ENCODE measurements around the gene NUDT19. TPM values are rescaled to one million over a fixed set of nuclear protein-coding genes. Genes with fewer than 3 reads are reported as not detected.
"Not testable (repeated sequence)": the region's sequence is repeated elsewhere in the genome, so short reads cannot be mapped to it uniquely, and the experiment has no call there.

The NUDT19 gene
- polyA plus RNA-seq, 1 donor from 2014 or later: 3.1 TPM

DNA sequence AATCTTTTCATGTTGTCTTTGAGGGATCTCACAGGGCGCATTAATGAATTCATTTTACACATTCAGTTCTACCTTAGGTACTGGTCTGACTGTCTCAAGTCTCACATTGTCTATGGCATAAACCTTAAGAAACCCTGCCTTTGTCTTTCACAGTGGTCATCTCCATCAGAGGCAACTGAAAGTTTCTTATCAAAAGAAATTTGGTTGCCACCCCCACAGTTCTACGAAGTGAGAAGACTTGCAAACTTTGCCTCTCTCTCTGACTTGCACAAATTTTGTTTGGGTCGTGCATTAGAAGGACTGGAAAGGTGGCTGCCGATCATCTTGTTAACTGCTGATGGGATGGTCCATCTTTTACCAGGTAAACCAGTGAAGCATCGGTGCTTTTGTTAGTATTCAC is 17.4 kb downstream of the NUDT19 start:
- H3K27ac Mint-ChIP-seq: no peak overlapping the region
- no peaks in the 10 kb centered on the region for H3K27me3 Mint-ChIP-seq
- peaks cover 0 to 4% (median 0%) of the 10 kb centered on the region in 3 donors for H3K9me3 Mint-ChIP-seq
- H3K36me3 Mint-ChIP-seq: peaks cover 11% of the 10 kb centered on the region
- peaks cover 0 to 4% (median 3%) of the 10 kb centered on the region in 3 donors for H3K4me1 Mint-ChIP-seq
- H3K4me3 Mint-ChIP-seq: no peak overlapping the region

DNA sequence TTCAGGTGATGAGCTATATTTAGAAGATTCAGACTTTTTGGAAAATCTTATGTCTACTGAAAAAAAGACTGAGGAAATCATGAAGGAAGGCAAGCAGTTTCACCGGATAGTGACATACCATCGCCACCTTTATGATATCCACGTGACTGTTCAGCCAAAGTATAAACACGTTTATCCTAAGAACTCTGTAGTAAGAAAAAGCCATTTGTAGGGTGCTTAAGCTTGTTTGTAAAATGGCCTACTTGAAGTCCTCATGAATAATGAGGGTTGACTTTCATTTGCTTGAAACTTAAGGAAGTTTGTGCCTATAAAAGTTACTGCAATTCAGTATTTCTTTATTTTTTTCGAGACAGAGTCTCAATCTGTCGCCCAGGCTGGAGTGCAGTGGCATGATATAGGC is 20.1 kb downstream of the NUDT19 start:
- Mint-ChIP-seq H3K36me3 (peaks cover 11% of the 10 kb centered on the region), H3K27ac (no peak overlapping the region), H3K27me3 (no peaks in the 10 kb centered on the region), H3K4me3 (no peak overlapping the region), H3K4me1 (peaks cover 0 to 3% (median 2%) of the 10 kb centered on the region in 3 donors), H3K9me3 (no peaks in the 10 kb centered on the region)

DNA sequence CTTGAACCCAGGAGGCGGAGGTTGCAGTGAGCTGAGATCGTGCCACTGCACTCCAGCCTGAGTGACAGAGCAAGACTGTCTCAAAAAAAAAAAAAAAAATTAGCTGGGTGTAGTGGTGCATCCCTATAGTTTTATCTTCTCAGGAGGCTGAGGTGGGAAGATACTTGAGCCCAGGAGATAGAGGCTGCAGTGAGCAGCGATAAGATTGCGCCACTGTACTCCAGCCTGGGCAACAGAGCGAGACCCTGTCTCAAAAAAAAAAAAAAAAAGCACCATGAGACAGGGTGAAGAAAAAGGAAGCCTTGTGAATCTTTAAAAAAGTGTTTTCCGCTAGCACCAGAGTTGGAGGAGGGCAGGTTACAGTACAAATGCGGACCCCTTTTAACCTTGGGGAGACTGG is 24.6 kb downstream of the NUDT19 start:
- H3K4me1 Mint-ChIP-seq, H3K9me3 Mint-ChIP-seq, H3K27me3 Mint-ChIP-seq, H3K36me3 Mint-ChIP-seq, H3K4me3 Mint-ChIP-seq, H3K27ac Mint-ChIP-seq: not testable (repeated sequence)

DNA sequence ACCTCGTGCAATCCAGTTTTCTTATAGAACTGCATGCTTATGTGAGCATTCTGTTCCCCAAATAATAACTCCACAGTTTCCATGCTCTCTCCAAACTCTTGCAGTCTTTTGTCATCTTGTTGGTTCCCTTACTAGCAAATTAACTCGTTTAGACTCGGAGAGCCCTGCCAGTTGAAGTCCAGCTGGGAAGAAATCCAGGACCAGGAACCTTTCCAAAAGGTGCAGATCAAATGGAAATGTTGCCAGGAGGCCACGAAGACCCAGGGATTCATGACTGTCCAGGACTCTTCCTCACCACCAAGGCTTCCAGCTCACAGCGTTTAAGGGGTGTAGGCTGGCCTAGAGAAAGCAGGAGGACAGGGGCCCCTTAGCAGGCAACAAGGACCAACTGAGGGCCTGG is 25.9 kb downstream of the NUDT19 start:
- no peak overlapping the region for H3K27ac Mint-ChIP-seq

DNA sequence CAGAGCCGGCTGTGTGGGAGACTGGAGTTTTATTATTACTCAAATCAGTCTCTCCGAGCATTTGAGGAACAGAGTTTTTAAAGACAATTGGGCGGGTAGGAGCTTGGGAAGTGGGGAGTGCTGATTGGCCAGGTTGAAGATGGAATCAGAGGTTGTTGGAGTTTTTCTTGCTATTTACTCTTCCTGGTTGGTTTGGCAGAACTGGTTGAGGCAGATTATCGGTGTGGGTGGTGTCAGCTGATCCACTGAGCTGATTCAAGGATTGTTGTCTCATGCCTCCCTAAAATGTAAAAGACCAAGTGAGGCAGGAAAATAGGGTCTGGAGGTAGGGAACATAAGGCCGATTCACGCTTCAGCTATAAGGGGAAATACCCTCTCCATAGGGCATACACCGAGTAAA is 26.7 kb downstream of the NUDT19 start:
- no peak overlapping the region for H3K27ac Mint-ChIP-seq

More for the DNA sequence above, 25.9 kb downstream of the NUDT19 start:
- no peaks in the 10 kb centered on the region for H3K27me3 Mint-ChIP-seq
- H3K4me1 Mint-ChIP-seq: no peaks in the 10 kb centered on the region
- H3K9me3 Mint-ChIP-seq: no peaks in the 10 kb centered on the region
- peaks cover 8% of the 10 kb centered on the region for H3K36me3 Mint-ChIP-seq
- H3K4me3 Mint-ChIP-seq: no peak overlapping the region

DNA sequence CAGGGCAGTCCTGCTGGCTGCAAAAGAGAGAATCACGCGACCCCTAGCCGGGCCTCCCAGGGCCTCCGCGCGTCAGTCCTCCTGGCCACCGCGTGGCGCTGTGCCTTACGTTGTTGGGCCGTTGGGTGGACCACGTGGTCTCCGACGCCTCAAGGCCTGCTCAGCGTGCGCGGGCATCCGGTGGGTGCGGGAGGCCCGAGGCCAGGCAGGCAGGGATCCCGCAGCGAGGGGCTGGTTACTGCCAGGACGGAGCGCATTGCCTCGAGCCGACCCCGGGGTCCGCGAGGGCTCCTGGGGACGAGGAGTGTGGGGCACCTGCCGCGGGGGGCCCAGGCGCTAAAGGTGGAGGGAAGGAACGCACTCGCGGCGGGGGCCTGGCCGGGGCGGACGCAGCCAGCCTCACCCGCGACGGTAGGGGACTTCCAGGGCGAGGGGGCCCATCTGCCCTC is 28.0 kb downstream of the NUDT19 start, which contains the start of gene TDRD12:
Gene TDRD12, plus strand, starts transcription at position 157 of the 449 bp plus-strand sequence. CDS start 306 bp downstream, outside the sequence.
- no peak within 1 kb of the TSS for H3K27ac Mint-ChIP-seq
- H3K27me3 Mint-ChIP-seq: no peaks in the 10 kb centered on the region
- H3K36me3 Mint-ChIP-seq: peaks cover 2% of the 10 kb centered on the region
- no peaks in the 10 kb centered on the region for H3K4me1 Mint-ChIP-seq
- no peaks in the 10 kb centered on the region for H3K9me3 Mint-ChIP-seq
- H3K4me3 Mint-ChIP-seq: no peak within 1 kb of the TSS

More for the DNA sequence above, 26.7 kb downstream of the NUDT19 start:
- Mint-ChIP-seq H3K4me3 (no peak overlapping the region), H3K36me3 (peaks cover 6% of the 10 kb centered on the region), H3K9me3 (no peaks in the 10 kb centered on the region), H3K4me1 (no peaks in the 10 kb centered on the region), H3K27me3 (no peaks in the 10 kb centered on the region)

DNA sequence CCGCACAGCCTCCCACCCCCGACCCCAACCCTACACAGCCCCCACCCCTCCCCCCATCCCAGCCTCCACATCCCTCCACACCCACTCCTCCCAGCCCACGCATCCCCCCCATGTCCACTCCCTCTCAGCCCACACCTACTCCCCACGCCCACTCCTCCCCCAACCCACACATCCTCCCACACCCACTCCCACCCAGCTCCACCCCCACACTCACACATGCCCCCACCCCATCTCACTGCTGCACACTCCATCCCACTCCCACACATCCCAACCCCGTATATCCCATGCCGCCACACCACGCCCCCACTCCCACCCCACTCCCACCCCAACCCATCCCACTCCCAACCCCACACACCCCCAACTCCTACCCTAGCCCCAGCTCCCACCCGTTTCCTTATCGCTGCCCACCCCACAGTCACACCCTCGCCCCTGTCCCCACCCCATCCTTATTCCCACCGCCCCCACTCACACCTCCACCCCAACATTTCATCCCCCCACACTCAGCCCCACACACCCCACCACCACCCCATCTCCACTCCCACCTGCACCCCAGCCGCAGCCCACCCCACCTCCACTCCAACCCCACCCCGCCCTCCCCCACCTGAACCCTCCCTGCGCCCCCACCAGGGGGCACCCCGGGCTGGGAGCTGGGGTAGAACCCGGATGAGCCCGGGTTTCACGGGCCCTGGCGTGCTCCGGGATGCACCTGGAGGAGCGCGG is 28.8 kb downstream of the NUDT19 start:
- no peaks in the 10 kb centered on the region for H3K9me3 Mint-ChIP-seq
- no peaks in the 10 kb centered on the region for H3K4me1 Mint-ChIP-seq
- no peaks in the 10 kb centered on the region for H3K27me3 Mint-ChIP-seq
- H3K4me3 Mint-ChIP-seq: no peak overlapping the region
- H3K36me3 Mint-ChIP-seq: peaks cover 2% of the 10 kb centered on the region
- H3K27ac Mint-ChIP-seq: no peak overlapping the region

DNA sequence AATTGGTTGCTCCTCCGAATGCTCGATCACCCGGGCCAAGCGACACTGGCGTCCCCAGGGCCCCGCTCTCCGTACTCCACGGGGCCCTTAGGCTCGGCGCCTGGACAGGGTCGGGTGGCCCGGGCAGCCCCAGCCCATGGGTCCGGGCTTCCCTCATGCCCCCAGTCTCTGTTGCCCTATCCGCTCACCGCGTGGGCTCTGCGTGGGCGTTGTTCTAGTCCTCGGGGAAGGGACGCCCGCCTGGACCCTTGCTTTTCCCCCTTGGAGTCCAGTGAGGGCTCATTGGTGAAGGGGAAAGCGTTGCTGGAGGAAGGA is 29.3 kb downstream of the NUDT19 start:
- no peaks in the 10 kb centered on the region for H3K4me1 Mint-ChIP-seq
- no peaks in the 10 kb centered on the region for H3K9me3 Mint-ChIP-seq
- peaks cover 2% of the 10 kb centered on the region for H3K36me3 Mint-ChIP-seq
- no peak overlapping the region for H3K4me3 Mint-ChIP-seq
- no peaks in the 10 kb centered on the region for H3K27me3 Mint-ChIP-seq
- no peak overlapping the region for H3K27ac Mint-ChIP-seq

DNA sequence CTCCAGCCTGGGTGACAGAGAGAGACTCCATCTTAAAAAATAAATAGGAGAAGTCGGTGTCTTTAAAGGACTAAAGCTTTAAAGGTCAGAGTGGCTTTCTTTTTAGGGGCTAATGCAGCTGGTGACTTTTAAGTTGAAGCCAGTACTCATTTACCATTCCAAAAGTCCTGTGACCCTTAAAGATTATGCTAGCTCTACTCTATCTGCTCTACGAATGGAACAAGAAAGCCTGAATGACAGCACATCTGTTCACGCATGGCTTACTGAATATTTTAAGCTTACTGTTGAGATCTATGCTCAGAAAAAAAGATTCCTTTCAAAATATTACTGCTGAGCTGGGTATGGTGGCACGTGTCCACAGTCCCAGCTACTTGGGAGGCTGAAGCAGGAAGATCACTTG is 44.3 kb downstream of the NUDT19 start:
- no peak overlapping the region for H3K27ac Mint-ChIP-seq
- H3K36me3 Mint-ChIP-seq: no peaks in the 10 kb centered on the region
- no peaks in the 10 kb centered on the region for H3K9me3 Mint-ChIP-seq
- no peaks in the 10 kb centered on the region for H3K4me1 Mint-ChIP-seq
- H3K4me3 Mint-ChIP-seq: no peak overlapping the region
- H3K27me3 Mint-ChIP-seq: peaks cover 5% of the 10 kb centered on the region

DNA sequence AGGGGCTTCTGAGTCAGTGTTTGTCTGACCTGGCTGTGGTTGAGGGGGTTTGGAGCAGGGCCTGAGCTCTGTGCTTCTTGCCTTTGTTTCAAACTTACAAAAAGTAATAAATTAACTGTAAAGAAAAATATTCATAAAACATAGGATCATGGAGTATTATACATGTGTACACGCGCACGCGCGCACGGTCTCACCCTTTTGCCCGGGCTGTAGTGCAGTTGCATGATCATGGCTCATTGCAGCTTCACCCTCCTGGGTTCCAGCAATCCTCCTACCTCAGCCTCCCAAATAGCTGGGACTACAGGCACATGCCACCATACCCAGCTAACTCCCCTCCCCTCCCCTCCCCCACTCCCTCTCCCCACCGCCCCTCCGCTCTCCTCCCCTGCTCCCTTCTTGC is 51.4 kb downstream of the NUDT19 start:
- H3K9me3 Mint-ChIP-seq: no peaks in the 10 kb centered on the region
- peaks cover 2% of the 10 kb centered on the region for H3K27me3 Mint-ChIP-seq
- no peaks in the 10 kb centered on the region for H3K36me3 Mint-ChIP-seq
- H3K27ac Mint-ChIP-seq: no peak overlapping the region
- H3K4me1 Mint-ChIP-seq: no peaks in the 10 kb centered on the region
- H3K4me3 Mint-ChIP-seq: no peak overlapping the region

DNA sequence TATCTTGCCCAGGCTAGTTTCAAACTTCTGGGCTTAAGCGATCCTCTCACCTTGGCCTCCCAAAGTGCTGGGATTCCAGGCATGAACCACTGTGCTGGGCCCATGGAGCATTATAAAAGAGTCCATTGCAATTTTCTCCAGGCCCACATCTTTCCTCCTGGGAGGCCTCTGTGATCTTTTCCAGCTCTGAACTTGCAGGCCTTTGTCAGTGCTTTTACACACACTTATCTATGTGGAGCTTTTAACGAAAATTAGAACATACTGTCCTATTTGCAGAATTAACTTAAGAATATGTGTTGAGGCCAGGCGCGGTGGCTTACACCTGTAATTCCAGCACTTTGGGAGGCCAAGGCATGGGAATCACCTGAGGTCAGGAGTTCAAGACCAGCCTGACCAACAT is 51.8 kb downstream of the NUDT19 start:
- Mint-ChIP-seq H3K27me3 (peaks cover 4% of the 10 kb centered on the region), H3K27ac (no peak overlapping the region), H3K36me3 (no peaks in the 10 kb centered on the region), H3K4me3 (no peak overlapping the region), H3K4me1 (no peaks in the 10 kb centered on the region), H3K9me3 (no peaks in the 10 kb centered on the region)

DNA sequence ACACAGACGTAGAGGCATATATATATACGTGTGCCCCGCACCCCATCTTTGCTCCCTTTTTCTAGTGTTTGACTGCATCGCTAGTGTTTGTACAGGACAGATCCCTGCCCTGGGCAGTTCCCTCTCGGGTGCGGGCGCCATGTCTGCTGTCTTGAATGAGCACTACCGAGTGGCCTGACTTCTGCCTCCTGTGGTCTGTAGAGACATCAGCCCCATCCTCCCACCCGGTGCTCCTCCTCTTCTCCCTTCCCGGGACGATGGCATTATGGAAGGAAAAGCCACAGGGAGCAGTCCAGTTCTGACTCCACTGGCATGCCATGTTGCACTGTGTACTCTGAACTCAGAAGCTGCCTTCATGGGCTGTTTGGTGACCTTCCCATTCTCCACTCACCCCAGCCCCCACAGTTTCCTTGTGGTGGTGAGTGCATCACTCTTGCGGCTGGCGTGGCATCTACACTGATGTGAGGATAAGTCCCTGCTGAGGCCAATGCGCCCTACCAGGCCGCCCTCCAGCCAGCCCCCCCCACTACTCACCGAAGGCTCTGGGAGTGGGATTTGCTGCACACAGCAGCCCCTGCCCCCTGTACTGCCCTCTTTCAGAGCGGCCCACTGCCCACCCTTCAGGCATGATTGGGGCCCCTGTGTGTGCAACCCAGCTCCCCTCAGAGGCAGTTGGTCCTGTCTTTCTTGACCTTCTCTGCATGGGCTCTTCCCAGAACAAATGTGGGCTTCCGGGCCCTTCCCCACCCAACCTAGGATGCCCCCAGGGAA is 53.1 kb downstream of the NUDT19 start:
- Mint-ChIP-seq H3K36me3 (no peaks in the 10 kb centered on the region), H3K9me3 (no peaks in the 10 kb centered on the region), H3K27me3 (peaks cover 5% of the 10 kb centered on the region), H3K27ac (no peak overlapping the region), H3K4me3 (peak overlapping the region in 1 of 4 donors; percentile 43), H3K4me1 (no peaks in the 10 kb centered on the region)

DNA sequence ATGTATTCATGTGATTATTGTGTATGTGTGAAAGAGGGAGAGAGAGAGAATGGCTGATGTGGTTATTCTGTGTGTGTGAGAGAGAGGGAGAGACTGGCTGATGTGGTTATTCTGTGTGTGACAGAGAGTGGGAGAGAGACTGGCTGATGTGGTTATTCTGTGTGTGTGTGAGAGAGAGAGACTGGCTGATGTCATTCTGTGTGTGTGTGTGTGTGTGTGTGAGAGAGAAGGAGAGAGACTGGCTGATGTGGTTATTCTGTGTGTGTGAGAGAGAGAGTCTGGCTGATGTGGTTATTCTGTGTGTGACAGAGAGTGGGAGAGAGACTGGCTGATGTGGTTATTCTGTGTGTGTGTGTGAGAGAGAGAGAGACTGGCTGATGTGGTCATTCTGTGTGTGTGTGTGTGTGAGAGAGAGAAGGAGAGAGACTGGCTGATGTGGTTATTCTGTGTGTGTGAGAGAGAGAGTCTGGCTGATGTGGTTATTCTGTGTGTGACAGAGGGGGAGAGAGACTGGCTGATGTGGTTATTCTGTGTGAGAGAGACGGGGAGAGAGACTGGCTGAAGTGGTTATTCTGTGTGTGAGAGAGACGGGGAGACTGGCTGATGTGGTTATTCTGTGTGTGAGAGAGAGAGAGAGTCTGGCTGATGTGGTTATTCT is 54.1 kb downstream of the NUDT19 start:
- H3K4me1 Mint-ChIP-seq, H3K36me3 Mint-ChIP-seq, H3K27me3 Mint-ChIP-seq, H3K4me3 Mint-ChIP-seq, H3K9me3 Mint-ChIP-seq, H3K27ac Mint-ChIP-seq: not testable (repeated sequence)

DNA sequence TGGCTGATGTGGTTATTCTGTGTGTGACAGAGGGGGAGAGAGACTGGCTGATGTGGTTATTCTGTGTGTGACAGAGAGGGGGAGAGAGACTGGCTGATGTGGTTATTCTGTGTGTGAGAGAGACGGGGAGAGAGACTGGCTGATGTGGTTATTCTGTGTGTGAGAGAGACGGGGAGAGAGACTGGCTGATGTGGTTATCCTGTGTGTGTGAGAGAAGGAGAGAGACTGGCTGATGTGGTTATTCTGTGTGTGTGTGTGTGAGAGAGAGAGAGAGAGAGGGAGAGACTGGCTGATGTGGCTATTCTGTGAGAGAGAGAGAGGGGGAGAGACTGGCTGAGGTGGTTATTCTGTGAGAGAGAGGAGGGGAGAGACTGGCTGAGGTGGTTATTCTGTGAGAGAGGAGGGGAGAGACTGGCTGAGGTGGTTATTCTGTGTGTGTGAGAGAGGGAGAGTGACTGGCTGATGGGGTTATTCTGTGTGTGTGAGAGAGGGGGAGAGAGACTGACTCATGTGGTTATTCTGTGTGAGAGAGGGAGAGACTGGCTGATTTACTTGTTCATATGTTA is 55.1 kb downstream of the NUDT19 start:
- not testable (repeated sequence) for H3K36me3 Mint-ChIP-seq, H3K4me1 Mint-ChIP-seq, H3K27me3 Mint-ChIP-seq, H3K4me3 Mint-ChIP-seq, H3K9me3 Mint-ChIP-seq, H3K27ac Mint-ChIP-seq

DNA sequence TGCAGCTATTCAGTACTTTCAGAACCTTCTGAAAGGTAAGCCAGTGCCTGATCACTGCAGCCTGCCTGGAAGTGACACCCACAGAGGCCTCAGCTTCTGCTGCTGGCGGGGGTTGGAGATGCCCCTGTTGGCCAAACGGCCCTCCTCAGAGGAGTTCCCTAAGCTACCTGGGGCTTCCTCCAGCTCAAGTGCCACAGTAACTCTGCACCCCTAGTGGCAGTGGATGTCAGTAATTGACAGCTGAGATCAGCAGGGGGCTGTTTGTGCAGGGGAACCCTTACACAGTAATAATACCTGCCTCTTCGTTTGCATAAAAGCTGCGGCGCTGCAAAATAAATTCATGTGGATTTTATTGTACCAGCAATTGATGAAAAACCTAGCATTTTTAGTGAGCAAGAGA is 56.9 kb downstream of the NUDT19 start:
- Mint-ChIP-seq H3K4me1 (no peaks in the 10 kb centered on the region), H3K9me3 (no peaks in the 10 kb centered on the region), H3K27me3 (peaks cover 11% of the 10 kb centered on the region), H3K36me3 (peaks cover 1% of the 10 kb centered on the region), H3K4me3 (no peak overlapping the region), H3K27ac (no peak overlapping the region)

Data from IgD-negative memory B cell (primary cell).